Measurements from ENCODE around the gene GLRB.
A peak's percentile ranks its signal among the peaks of the same experiment; 100 is the strongest.
"Not testable (repeated sequence)": the region's sequence is repeated elsewhere in the genome, so short reads cannot be mapped to it uniquely, and the experiment has no call there.

GLRB gene

DNA sequence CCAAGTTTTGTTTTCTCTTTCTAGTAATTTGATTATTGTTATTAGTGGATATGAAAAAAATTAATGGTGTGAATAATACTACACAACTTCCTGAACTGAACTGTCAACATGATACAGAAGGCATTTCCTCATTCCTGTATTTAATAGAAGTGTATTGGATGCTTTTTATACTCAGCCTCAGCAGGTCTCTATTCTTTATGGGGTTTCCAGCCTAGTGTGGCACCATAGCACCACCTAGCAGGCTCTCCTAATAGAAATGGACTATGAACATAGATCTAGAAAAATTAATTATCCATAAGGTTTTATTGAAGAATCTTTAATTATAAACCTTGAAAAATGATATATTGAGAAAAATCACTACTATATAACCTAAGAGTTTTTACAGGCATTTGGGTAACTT is 52.4 kb downstream of the GLRB start:
- DNase-seq (ENCODE audit: low spot score), result peak; percentile 37

DNA sequence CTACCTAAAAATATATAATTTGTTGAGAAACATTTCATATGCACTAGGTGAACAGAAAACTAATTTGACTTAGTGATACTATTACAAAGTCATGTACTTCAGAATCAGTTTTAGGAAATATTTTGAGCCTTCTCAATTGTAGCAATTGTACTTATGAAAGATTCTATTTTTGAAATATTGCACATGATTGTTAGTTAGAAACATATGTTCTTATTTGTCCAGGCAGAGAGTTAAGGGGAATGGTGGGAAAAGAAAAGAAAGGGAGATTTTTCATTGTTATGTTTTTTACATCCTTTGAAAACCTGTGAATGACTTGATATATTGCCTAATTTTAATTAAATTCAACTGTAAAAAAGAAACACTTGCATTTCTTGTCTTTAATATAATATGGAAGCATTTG is 66.0 kb downstream of the GLRB start:
- peak; percentile 7 for DNase-seq (ENCODE audit: low spot score)

DNA sequence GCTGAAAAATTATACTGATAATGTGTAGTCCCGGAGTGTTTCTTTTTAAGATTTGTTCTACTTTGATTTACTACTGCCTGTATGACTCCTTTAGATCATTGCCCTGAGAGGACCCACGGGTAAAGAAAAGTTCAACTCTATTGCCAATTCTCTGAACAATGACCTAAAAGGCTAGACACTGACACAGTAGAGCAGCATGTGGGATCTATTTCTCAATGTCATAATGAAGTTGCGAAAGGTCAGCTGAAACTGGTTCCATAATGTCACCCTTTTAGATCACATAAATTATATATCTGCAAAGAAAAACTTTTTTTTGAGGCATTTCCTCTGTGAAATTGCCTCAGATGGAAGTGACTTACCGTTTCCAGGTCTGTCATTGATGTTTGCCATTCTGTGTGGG is 67.4 kb downstream of the GLRB start:
- DNase-seq (ENCODE audit: low spot score), result no peak

DNA sequence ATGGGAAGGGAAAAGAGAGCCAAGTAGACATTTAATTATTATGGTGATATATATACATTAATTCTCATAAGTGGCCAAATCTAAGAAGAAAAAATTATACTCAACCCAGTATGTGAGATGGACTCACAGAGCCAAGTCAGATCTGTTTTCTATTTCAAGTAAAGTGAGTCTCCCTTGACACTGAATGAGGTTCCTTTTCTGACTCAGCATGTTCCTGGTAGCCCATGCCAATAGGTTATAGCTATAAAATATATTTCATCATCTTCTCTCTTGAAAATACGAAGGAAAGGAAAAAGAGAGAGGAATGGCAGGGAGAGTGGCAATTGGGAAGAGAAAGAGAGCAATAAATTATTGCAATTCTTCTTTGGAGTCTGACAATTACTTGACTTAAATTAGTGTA is 75.8 kb downstream of the GLRB start:
- peak; percentile 7 for DNase-seq (ENCODE audit: low spot score)

DNA sequence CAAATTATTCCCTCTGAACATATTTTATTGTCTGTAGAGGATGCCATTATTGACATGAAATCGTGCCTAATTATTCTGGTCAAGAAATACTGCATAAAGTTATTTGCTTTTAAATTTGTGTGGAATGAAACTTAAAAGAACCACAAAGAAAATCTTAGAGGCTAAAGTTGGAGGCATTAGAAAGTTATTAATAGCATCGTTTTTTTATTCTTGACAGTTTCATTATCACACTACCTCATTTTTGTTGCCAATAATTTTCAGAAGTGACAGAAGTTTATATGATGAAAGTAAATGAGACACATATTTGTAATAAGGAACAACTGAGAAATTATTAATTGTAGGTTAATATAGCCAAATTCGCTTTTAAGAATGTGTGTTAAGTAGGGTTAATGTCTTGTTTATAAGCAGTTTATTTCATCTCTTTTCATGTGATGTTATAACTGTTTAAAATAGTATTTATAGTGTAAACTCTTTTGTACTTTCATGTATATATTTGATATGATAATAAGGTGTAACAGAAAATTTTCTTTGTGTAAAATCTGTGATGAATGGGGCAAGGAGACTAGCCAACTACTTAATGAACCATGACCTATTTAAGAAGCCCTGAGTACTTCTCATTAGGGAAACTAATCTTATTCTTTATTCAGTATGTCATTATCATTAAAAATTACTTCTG is 90.1 kb downstream of the GLRB start:
- DNase-seq (ENCODE audit: low spot score), result no peak

DNA sequence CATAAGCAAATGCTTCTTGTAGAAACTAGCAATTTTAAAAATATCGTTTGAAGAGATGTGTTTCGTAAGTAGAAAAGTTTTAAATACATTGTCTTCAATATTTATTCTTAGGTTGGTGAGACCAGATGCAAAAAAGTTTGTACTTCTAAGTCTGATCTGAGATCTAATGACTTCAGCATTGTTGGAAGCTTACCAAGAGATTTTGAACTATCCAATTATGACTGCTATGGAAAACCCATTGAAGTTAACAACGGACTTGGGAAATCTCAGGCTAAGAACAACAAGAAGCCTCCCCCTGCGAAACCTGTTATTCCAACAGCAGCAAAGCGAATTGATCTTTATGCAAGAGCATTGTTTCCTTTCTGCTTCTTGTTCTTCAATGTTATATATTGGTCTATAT is 94.4 kb downstream of the GLRB start:
- DNase-seq (ENCODE audit: low spot score), result no peak

DNA sequence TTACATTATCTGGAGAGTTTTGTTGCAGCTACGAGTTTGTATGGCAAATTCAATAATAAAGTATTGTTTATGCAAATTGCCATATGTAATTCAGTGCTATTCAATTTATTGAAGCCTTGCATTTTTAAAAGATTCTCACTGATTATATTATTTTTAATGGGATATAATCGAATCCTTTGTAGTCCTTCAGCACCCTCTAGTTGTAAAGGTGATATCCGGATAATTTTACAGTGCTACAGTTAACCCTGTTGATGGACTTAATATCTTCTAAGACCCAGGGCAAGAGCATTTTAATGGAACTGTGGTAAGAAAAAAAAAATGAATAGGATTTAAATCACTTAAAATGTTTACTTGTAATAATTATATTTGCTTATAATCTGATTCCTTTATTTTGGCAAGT is 96.1 kb downstream of the GLRB start:
- peak; percentile 12 for DNase-seq (ENCODE audit: low spot score)

DNA sequence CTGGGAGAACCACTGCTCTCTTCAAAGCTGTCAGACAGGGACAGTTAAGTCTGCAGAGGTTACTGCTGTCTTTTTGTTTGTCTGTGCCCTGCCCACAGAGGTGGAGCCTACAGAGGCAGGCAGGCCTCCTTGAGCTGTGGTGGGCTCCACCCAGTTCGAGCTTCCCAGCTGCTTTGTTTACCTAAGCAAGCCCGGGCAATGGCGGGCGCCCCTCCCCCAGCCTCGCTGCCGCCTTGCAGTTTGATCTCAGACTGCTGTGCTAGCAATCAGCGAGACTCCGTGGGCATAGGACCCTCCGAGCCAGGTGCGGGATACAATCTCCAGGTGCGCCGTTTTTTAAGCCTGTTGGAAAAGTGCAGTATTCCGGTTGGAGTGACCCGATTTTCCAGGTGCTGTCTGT is 104.3 kb downstream of the GLRB start:
- not testable (repeated sequence) for DNase-seq (ENCODE audit: low spot score)

DNA sequence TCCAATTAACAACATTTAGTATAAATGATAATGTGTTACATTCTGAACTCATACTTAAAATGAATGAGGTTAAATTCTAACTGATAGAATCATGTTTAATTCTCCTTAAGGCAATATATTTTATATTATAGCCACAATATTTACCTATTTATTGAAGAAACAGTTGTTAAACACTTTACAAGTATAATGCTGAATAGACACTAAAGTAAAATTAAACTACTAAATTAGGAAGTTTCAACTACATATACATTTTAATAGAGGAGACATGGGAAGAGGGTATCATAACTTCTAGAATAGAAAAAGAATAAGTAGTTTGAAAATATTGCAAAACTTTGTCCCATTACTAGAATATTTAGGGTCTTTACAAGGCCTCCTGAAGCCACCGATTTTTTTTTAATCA is 108.3 kb downstream of the GLRB start:
- DNase-seq (ENCODE audit: low spot score), result no peak

DNA sequence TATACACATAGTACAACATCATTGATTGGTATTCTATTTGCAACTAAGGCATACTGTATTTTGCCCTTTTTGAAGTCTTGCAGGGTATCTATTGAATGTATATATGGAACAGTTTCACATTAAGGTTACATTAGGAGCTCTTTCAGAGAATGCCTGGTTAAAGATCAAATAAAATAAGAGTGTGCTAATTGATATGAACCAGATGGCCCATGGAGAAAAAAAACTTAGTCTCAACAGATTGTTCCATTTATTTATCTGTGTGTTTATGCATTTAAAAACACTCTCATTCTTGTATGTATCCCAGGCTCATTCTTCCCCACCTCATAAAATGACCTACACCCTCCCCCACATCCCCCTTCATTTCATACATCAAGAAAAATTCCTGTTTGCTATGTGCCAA is 109.4 kb downstream of the GLRB start:
- DNase-seq (ENCODE audit: low spot score), result no peak

DNA sequence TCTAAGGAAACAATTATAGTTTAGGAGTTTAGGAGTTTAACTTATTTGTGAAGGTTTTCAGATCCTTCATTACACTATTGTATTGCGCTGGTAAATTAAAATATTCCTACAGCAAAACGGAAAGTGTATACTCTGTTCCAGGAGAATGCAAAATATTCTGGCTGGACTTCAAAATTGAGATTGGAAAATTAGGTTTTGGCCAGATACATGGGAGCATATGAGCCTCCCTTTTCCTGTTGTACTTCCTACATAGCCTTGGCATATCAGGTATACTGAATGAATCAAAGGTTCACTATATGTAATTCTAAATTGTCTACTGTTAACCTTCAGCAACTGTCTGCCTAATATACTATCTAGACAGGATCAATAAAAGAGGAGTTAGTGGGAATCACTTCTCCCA is 119.4 kb downstream of the GLRB start:
- DNase-seq (ENCODE audit: low spot score), result no peak

DNA sequence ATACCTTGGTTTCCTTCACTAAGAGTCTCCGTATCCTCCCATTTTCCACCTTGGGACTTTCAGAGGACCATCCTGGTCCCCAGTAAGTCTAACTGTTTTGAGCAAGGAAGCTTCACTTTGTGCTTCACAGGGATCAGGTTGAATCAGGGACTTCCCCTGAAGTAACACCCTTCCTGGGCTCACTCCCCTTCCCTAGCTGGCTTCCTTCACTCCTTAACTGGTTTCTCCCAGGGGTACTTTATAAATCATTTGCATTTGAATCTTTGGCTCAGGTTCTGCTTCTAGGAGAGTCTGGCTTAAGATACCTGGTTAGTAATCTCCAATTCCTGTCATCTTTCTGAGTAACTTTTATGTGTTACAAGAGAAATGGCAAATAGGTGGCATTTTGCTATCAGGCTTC is 120.1 kb downstream of the GLRB start:
- no peak for DNase-seq (ENCODE audit: low spot score)

DNA sequence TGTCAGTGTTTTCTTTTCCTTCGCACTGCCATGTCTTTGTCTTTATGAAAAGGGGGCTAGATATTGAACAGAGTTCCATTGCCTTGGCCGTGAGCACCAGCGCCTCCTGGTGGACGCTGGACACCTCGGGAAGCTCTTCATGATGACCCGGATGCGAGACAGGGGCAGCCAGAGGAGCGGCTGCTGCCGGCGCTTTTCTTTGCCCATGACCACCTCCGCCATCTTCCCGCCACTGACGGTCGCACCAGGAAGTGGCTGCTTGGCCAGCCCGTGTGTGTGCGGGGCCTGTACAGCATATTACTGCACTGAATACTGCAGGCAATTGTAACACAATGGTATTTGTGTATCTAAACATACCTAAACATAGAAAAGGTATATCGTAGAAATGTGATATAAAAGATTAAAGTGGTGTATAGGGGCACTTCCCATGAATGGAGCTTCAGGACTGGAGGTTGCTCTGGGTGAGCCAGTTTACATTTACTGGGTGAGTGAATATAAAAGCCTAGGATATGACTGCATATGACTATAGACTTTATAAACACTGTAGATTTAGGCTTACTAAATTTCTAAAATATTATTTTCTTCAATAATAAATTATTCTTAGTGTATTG is 128.8 kb downstream of the GLRB start:
- DNase-seq (ENCODE audit: low spot score), result peak; percentile 25

DNA sequence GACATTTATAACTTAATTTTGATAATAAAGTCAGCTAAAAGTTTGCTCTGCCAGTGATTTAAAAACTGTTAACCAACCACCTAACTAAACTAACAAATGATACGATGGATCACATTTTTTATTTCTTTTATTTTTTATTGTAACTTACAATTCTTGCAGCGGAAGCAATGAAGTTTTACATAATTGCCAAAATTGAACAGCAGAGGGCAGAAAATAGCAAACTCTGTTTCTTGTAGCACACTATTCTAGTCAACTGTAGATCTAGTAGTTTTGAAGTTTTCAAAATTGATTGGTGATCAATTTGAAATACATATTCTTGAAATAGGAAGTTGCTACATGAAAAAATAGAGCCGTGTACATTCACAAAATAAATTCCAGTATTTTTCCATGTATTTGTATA is 141.8 kb downstream of the GLRB start:
- peak; percentile 24 for DNase-seq (ENCODE audit: low spot score)

DNA sequence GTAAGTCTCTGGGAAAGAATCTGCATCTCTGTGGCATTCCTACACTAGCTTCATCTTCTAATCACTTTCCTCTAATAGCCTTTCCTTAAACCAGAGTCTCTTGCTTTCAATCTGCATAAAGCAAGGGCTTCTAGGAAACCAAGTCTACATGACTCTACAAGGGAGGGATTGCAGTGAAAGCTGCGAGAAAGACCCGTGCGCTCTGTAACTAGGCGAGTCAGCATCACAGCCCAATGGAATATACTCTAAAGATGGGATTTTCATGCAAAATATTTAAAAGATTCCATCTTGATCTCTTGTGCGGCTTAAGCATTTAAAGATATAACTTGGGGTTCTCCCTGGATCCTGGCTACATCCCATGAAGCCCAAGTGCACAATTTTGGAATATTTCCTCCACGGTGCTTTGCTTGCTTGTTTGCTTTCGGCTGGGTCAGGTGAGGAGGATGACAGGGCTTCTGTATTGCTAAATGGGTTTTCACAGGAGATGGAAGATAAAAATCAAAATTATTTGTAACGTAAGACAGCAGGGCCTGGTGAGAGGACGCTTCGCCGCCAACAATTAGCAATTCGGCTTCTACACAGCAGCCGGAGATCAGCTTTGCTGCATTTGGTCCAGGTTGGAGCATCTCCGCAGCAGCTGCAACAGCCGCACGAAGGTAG is 143.9 kb downstream of the GLRB start:
- no peak for DNase-seq (ENCODE audit: low spot score)

DNA sequence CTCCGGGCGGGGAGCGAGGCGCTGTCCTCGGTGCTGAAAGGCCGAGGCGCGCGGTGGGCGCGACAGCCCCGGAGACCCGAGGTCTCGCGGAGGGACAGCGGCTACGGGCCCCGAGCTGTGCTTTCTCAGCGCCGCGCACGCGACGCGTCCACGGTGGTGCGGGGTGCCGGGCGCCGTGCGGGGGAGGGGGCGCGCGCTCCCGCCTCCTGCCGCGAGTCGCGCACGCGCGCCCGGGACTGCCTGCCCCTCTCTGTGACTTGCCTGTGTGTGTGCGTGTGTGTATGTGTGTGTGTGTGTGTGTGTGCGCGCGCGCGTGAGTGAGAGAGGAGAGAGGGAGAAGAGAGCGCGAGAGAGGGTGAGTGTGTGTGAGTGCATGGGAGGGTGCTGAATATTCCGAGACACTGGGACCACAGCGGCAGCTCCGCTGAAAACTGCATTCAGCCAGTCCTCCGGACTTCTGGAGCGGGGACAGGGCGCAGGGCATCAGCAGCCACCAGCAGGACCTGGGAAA is 144.5 kb downstream of the GLRB start, which contains the start of gene GRIA2:
GRIA2 (plus strand) TSS at position 358 of the 511 bp plus-strand sequence. CDS start 315 bp downstream, outside the sequence.
- peak; percentile 81 for DNase-seq (ENCODE audit: low spot score)

DNA sequence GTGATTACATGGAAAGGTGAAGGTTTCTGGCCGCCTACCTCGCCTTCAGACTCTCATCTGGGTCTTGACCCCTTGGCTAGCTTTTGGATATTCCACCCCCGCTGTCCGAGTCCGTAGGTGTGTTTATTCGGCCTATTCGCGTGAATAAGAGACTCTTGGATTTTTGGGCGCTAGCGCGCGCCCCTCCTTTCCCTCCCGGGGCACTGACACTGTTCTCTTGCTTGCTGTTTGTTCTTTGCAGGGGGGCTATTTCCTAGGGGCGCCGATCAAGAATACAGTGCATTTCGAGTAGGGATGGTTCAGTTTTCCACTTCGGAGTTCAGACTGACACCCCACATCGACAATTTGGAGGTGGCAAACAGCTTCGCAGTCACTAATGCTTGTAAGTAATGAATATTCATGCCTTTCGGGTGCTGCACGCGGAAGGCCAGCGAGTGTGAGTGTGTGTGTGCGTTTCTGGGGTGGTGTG is 145.5 kb downstream of the GLRB start:
- DNase-seq (ENCODE audit: low spot score), result no peak
